ENCODE measurements around the gene CWF19L2.
A peak's percentile ranks its signal among the peaks of the same experiment; 100 is the strongest.
"Not testable (repeated sequence)": the region's sequence is repeated elsewhere in the genome, so short reads cannot be mapped to it uniquely, and the experiment has no call there.

Gene CWF19L2

GRCh38 chr11:107408762-107409211, 48.8 kb downstream of the CWF19L2 start:
- DNase-seq (ENCODE audit: low spot score) = no peak
- ChIA-PET CTCF (no interaction called here), POLR2A (ENCODE audit: low non-redundant PET) (no interaction called here)

GRCh38 chr11:107405260-107405659, 52.4 kb downstream of the CWF19L2 start:
- CTCF ChIA-PET = interaction anchor here (0.6 kb wide), 1 partner anchor 520 kb away, joined by 4 read pairs; no protein-coding TSS in a partner anchor
- TF ChIP-seq CTCF (conservative IDR thresholded peaks at IDR 0.05; ENCODE audit: low read depth) = no peak
- no peak overlapping the region for H3K27ac ChIP-seq
- no peak for DNase-seq (ENCODE audit: low spot score)
- POLR2A ChIA-PET (ENCODE audit: low non-redundant PET) = no interaction called here

More at GRCh38 chr11:107408762-107409211, 48.8 kb downstream of the CWF19L2 start:
- no peak for TF ChIP-seq CTCF (conservative IDR thresholded peaks at IDR 0.05; ENCODE audit: low read depth)
- no peak overlapping the region for H3K27ac ChIP-seq

GRCh38 chr11:107401131-107401530, 56.5 kb downstream of the CWF19L2 start:
- CTCF ChIA-PET = interaction anchor here (0.6 kb wide), 1 partner anchor 320 kb away, joined by 3 read pairs; no protein-coding TSS in a partner anchor
- DNase-seq (ENCODE audit: low spot score); H3K27ac ChIP-seq; POLR2A ChIA-PET (ENCODE audit: low non-redundant PET): not testable (repeated sequence)

GRCh38 chr11:107397357-107397756, 60.3 kb downstream of the CWF19L2 start:
- ChIA-PET POLR2A (ENCODE audit: low non-redundant PET) (no interaction called here), CTCF (no interaction called here)
- H3K27ac ChIP-seq = peak overlapping the region; percentile 33
- peak; percentile 39 for DNase-seq (ENCODE audit: low spot score)
- TF ChIP-seq CTCF (conservative IDR thresholded peaks at IDR 0.05; ENCODE audit: low read depth) = no peak

GRCh38 chr11:107392611-107393010, 65.0 kb downstream of the CWF19L2 start:
- ChIA-PET POLR2A (ENCODE audit: low non-redundant PET) (no interaction called here), CTCF (interaction anchor here (0.6 kb wide), 1 partner anchor 24 kb away, joined by 3 read pairs; no protein-coding TSS in a partner anchor)
- no peak overlapping the region for H3K27ac ChIP-seq
- no peak for DNase-seq (ENCODE audit: low spot score)
- no peak for TF ChIP-seq CTCF (conservative IDR thresholded peaks at IDR 0.05; ENCODE audit: low read depth)

GRCh38 chr11:107390701-107391100, 66.9 kb downstream of the CWF19L2 start:
- H3K27ac ChIP-seq; CTCF ChIA-PET; POLR2A ChIA-PET (ENCODE audit: low non-redundant PET); DNase-seq (ENCODE audit: low spot score): not testable (repeated sequence)

- no peak for DNase-seq (ENCODE audit: low spot score)
- CTCF ChIA-PET = no interaction called here
- POLR2A ChIA-PET (ENCODE audit: low non-redundant PET) = no interaction called here
- no peak overlapping the region for H3K27ac ChIP-seq
- TF ChIP-seq CTCF (conservative IDR thresholded peaks at IDR 0.05; ENCODE audit: low read depth) = no peak
Measured at GRCh38 chr11:107387666-107388065, 70.0 kb downstream of the CWF19L2 start.

Measured in RWPE1 (cell line).